ENCODE data around the gene GALM.
"Not testable (repeated sequence)": the region's sequence is repeated elsewhere in the genome, so short reads cannot be mapped to it uniquely, and the experiment has no call there.

GALM gene

GRCh38 chr2:38754049-38754448 is 88.1 kb downstream of the GALM start:
- peaks cover 2 to 6% (median 3%) of the 10 kb centered on the region in 3 donors for H3K36me3 ChIP-seq
- no peak for DNase-seq
- H3K4me1 ChIP-seq = peaks cover 0 to 13% (median 6%) of the 10 kb centered on the region in 4 donors
- H3K27me3 ChIP-seq = no peaks in the 10 kb centered on the region
- H3K27ac ChIP-seq = peak overlapping the region in 1 of 2 donors; percentile 6
- no peak overlapping the region for H3K4me3 ChIP-seq
- H3K9me3 ChIP-seq = no peaks in the 10 kb centered on the region
- no peak for TF ChIP-seq CTCF (IDR thresholded peaks at IDR 0.05)
- intact Hi-C loops (cut with DNase I; ENCODE audit: low total_unique reads) = no loop called here

- Histone ChIP-seq H3K9me3 (no peaks in the 10 kb centered on the region), H3K36me3 (peaks cover 0 to under 1% (median 0%) of the 10 kb centered on the region in 3 donors), H3K27me3 (no peaks in the 10 kb centered on the region), H3K27ac (peak overlapping the region in 1 of 2 donors; percentile 6), H3K4me1 (peaks cover 0 to 9% (median 2%) of the 10 kb centered on the region in 4 donors), H3K4me3 (peak overlapping the region in 1 of 2 donors; percentile 18)
- no peak for TF ChIP-seq CTCF (IDR thresholded peaks at IDR 0.05)
- no peak for DNase-seq
- intact Hi-C loops (cut with DNase I; ENCODE audit: low total_unique reads) = no loop called here
These were observed 88.6 kb downstream of the GALM start for GRCh38 chr2:38754506-38754905.

GRCh38 chr2:38755891-38756290 is 90.0 kb downstream of the GALM start:
- H3K4me3 ChIP-seq; H3K9me3 ChIP-seq; H3K36me3 ChIP-seq; H3K27me3 ChIP-seq; H3K4me1 ChIP-seq; intact Hi-C loops (cut with DNase I; ENCODE audit: low total_unique reads); DNase-seq; H3K27ac ChIP-seq: not testable (repeated sequence)

GRCh38 chr2:38763228-38763627 is 97.3 kb downstream of the GALM start:
- no peaks in the 10 kb centered on the region for H3K27me3 ChIP-seq
- H3K4me1 ChIP-seq = no peaks in the 10 kb centered on the region
- intact Hi-C loops (cut with DNase I; ENCODE audit: low total_unique reads) = no loop called here
- no peak for DNase-seq
- no peaks in the 10 kb centered on the region for H3K9me3 ChIP-seq
- TF ChIP-seq CTCF (IDR thresholded peaks at IDR 0.05) = no peak
- H3K4me3 ChIP-seq = no peak overlapping the region
- no peak overlapping the region for H3K27ac ChIP-seq
- H3K36me3 ChIP-seq = no peaks in the 10 kb centered on the region

GRCh38 chr2:38763728-38764127 is 97.8 kb downstream of the GALM start:
- H3K4me1 ChIP-seq = no peaks in the 10 kb centered on the region
- no peak overlapping the region for H3K4me3 ChIP-seq
- H3K27ac ChIP-seq = no peak overlapping the region
- H3K9me3 ChIP-seq = no peaks in the 10 kb centered on the region
- H3K27me3 ChIP-seq = no peaks in the 10 kb centered on the region
- H3K36me3 ChIP-seq = no peaks in the 10 kb centered on the region
- DNase-seq = no peak
- no peak for TF ChIP-seq CTCF (IDR thresholded peaks at IDR 0.05)
- intact Hi-C loops (cut with DNase I; ENCODE audit: low total_unique reads) = no loop called here

GRCh38 chr2:38765149-38765548 is 99.2 kb downstream of the GALM start:
- TF ChIP-seq CTCF (IDR thresholded peaks at IDR 0.05) = no peak
- no peaks in the 10 kb centered on the region for H3K36me3 ChIP-seq
- H3K27ac ChIP-seq = no peak overlapping the region
- H3K9me3 ChIP-seq = no peaks in the 10 kb centered on the region
- DNase-seq = no peak
- H3K4me3 ChIP-seq = no peak overlapping the region
- H3K4me1 ChIP-seq = no peaks in the 10 kb centered on the region
- no peaks in the 10 kb centered on the region for H3K27me3 ChIP-seq
- intact Hi-C loops (cut with DNase I; ENCODE audit: low total_unique reads) = no loop called here
